ENCODE data around the gene CDHR3.
A peak's percentile ranks its signal among the peaks of the same experiment; 100 is the strongest.

Gene CDHR3

GRCh38 chr7:106054156-106054910 is 91.3 kb downstream of the CDHR3 start:
- no peak for DNase-seq

- no peak for DNase-seq
Observed at GRCh38 chr7:106054971-106055532, 92.0 kb downstream of the CDHR3 start.

GRCh38 chr7:106056513-106057203 is 93.6 kb downstream of the CDHR3 start:
- peak; percentile 70 for DNase-seq

- DNase-seq: no peak
Observed at GRCh38 chr7:106057204-106057961, 94.3 kb downstream of the CDHR3 start.

GRCh38 chr7:106057962-106058927 is 95.2 kb downstream of the CDHR3 start:
- no peak for DNase-seq

GRCh38 chr7:106058928-106059324 is 95.9 kb downstream of the CDHR3 start:
- DNase-seq: no peak

GRCh38 chr7:106059556-106059955 is 96.5 kb downstream of the CDHR3 start:
- DNase-seq: no peak

GRCh38 chr7:106060394-106060920 is 97.4 kb downstream of the CDHR3 start:
- DNase-seq: no peak

- no peak for DNase-seq
Observed at GRCh38 chr7:106061301-106061979, 98.4 kb downstream of the CDHR3 start.

- DNase-seq: no peak
Observed at GRCh38 chr7:106062006-106062405, 98.9 kb downstream of the CDHR3 start.

- DNase-seq: no peak
Observed at GRCh38 chr7:106062521-106062931, 99.5 kb downstream of the CDHR3 start.

- DNase-seq: no peak
Observed at GRCh38 chr7:106063024-106063423, 100.0 kb downstream of the CDHR3 start.

GRCh38 chr7:106063692-106064091 is 100.6 kb downstream of the CDHR3 start:
- DNase-seq: no peak

GRCh38 chr7:106064316-106064715 is 101.3 kb downstream of the CDHR3 start:
- DNase-seq: no peak

- peak; percentile 92 for DNase-seq
Observed at GRCh38 chr7:106064771-106065574, 101.9 kb downstream of the CDHR3 start.

GRCh38 chr7:106065575-106066500 is 102.8 kb downstream of the CDHR3 start:
- peak; percentile 46 for DNase-seq

- DNase-seq: no peak
Observed at GRCh38 chr7:106067678-106068077, 104.6 kb downstream of the CDHR3 start.

- DNase-seq: no peak
Observed at GRCh38 chr7:106068538-106068961, 105.5 kb downstream of the CDHR3 start.

- DNase-seq: no peak
Observed at GRCh38 chr7:106068986-106069385, 105.9 kb downstream of the CDHR3 start.

Data from fibroblast of skin of scalp (primary cell).